ENCODE results near the gene UBAC2. TPM values are rescaled to one million over a fixed set of nuclear protein-coding genes. Genes with fewer than 3 reads are reported as not detected.

UBAC2 gene
- total RNA-seq, 4 donors from 2014 or later, result 43.5 to 59.6 (median 52.0) TPM

GRCh38 chr13:99359528-99359927 is 158.9 kb downstream of the UBAC2 start:
- 86% methylated on average over 6 of the region's 6 CpGs for WGBS, 2 donors
- Histone ChIP-seq H3K4me1 (peaks cover 0 to 24% (median 18%) of the 10 kb centered on the region in 4 donors), H3K4me3 (no peak overlapping the region), H3K27ac (peak overlapping the region in 1 of 4 donors; percentile 23), H3K36me3 (peaks cover 0 to 27% (median 0%) of the 10 kb centered on the region in 3 donors), H3K9me3 (no peaks in the 10 kb centered on the region), H3K27me3 (no peaks in the 10 kb centered on the region)
- no peak for TF ChIP-seq POLR2A (IDR thresholded peaks at IDR 0.05)
- TF ChIP-seq, protein P1, sequence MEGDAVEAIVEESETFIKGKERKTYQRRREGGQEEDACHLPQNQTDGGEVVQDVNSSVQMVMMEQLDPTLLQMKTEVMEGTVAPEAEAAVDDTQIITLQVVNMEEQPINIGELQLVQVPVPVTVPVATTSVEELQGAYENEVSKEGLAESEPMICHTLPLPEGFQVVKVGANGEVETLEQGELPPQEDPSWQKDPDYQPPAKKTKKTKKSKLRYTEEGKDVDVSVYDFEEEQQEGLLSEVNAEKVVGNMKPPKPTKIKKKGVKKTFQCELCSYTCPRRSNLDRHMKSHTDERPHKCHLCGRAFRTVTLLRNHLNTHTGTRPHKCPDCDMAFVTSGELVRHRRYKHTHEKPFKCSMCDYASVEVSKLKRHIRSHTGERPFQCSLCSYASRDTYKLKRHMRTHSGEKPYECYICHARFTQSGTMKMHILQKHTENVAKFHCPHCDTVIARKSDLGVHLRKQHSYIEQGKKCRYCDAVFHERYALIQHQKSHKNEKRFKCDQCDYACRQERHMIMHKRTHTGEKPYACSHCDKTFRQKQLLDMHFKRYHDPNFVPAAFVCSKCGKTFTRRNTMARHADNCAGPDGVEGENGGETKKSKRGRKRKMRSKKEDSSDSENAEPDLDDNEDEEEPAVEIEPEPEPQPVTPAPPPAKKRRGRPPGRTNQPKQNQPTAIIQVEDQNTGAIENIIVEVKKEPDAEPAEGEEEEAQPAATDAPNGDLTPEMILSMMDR (IDR thresholded peaks at IDR 0.05), result no peak
- TF ChIP-seq EP300 (IDR thresholded peaks at IDR 0.05), result no peak
- no peak for DNase-seq (ENCODE audit: low spot score in 2 of 2)

DNA sequence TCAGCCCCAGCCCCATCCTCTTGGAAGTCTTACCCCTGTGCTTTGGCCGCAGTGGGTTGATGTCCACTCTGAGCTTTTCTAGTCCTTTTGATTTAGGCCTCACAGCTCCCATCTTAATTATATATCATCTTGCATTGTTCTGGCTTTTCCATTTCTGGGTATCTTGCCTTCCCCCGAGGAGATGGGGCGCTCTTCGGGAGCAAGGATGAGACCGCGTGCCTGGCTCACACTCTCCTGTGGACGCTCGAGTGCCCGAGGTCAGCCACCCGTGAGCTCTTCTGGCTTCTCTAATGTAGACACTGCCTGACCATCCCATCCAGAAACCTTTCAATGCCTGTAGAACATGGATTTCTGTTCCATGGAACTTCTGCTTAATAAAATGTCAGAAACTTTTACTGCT is 160.0 kb downstream of the UBAC2 start:
- Histone ChIP-seq H3K36me3 (peaks cover 0 to 21% (median 0%) of the 10 kb centered on the region in 3 donors), H3K27ac (no peak overlapping the region), H3K4me3 (no peak overlapping the region), H3K9me3 (no peaks in the 10 kb centered on the region), H3K27me3 (no peaks in the 10 kb centered on the region), H3K4me1 (peaks cover 0 to 16% (median 13%) of the 10 kb centered on the region in 4 donors)
- DNase-seq (ENCODE audit: low spot score in 2 of 2), result no peak
- WGBS, 2 donors, result 94 to 96% methylated on average over 10 of the region's 10 CpGs
- no peak for TF ChIP-seq EP300 (IDR thresholded peaks at IDR 0.05)
- TF ChIP-seq, protein P1 (IDR thresholded peaks at IDR 0.05), result no peak
- no peak for TF ChIP-seq POLR2A (IDR thresholded peaks at IDR 0.05)

DNA sequence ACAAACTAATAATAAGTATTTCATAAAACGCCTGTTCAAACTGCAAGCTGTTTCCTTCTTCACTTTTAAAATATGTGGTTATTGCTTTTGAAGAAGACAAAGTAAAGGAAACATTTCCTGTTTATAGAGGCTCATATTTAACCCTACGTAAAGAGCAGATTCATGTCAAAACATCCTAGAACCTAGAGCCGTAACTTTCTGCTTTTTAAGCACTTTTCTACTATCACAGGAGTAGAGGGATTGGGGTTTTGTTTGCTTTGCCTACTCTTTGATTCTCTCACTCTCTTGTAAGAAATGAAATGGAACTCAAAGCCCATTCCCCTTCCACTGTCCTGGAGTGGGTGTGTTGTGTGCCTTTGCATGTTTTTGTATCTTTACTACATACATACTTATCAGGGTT is 160.5 kb downstream of the UBAC2 start:
- Histone ChIP-seq H3K4me1 (peaks cover 0 to 11% (median 8%) of the 10 kb centered on the region in 4 donors), H3K36me3 (peaks cover 0 to 20% (median 0%) of the 10 kb centered on the region in 3 donors), H3K9me3 (no peaks in the 10 kb centered on the region), H3K4me3 (no peak overlapping the region), H3K27me3 (no peaks in the 10 kb centered on the region), H3K27ac (no peak overlapping the region)
- WGBS, 2 donors, result 87 to 91% methylated on average over 3 of the region's 3 CpGs
- no peak for TF ChIP-seq POLR2A (IDR thresholded peaks at IDR 0.05)
- TF ChIP-seq, protein P1 (IDR thresholded peaks at IDR 0.05), result no peak
- no peak for TF ChIP-seq EP300 (IDR thresholded peaks at IDR 0.05)
- no peak for DNase-seq (ENCODE audit: low spot score in 2 of 2)

- no peak overlapping the region for H3K27ac ChIP-seq
- H3K9me3 ChIP-seq, result no peaks in the 10 kb centered on the region
- no peak for DNase-seq (ENCODE audit: low spot score in 2 of 2)
- 65 to 81% methylated on average over 1 of the region's 1 CpG for WGBS, 2 donors
- no peaks in the 10 kb centered on the region for H3K27me3 ChIP-seq
- peaks cover 0 to under 1% (median 0%) of the 10 kb centered on the region in 4 donors for H3K4me1 ChIP-seq
- TF ChIP-seq, protein P1 (IDR thresholded peaks at IDR 0.05), result no peak
- no peak for TF ChIP-seq POLR2A (IDR thresholded peaks at IDR 0.05)
- no peak for TF ChIP-seq EP300 (IDR thresholded peaks at IDR 0.05)
- peaks cover 0 to 24% (median 0%) of the 10 kb centered on the region in 3 donors for H3K36me3 ChIP-seq
- H3K4me3 ChIP-seq, result no peak overlapping the region
These were observed 161.7 kb downstream of the UBAC2 start for GRCh38 chr13:99362362-99362761.

- TF ChIP-seq EP300 (IDR thresholded peaks at IDR 0.05) (no peak), POLR2A (IDR thresholded peaks at IDR 0.05) (no peak)
- TF ChIP-seq, protein P1 (IDR thresholded peaks at IDR 0.05), result no peak
- Histone ChIP-seq H3K4me1 (no peaks in the 10 kb centered on the region), H3K36me3 (peaks cover 0 to 26% (median 0%) of the 10 kb centered on the region in 3 donors), H3K4me3 (no peak overlapping the region), H3K27me3 (no peaks in the 10 kb centered on the region), H3K9me3 (no peaks in the 10 kb centered on the region), H3K27ac (no peak overlapping the region)
- DNase-seq (ENCODE audit: low spot score in 2 of 2), result no peak
- WGBS, 2 donors, result 88 to 91% methylated on average over 7 of the region's 7 CpGs
These were observed 162.7 kb downstream of the UBAC2 start for GRCh38 chr13:99363391-99363790.

Data from tibial nerve (tissue), 4 donors.